HT1080 (cell line): Measurements from ENCODE around the gene OSBPL3. TPM values are rescaled to one million over a fixed set of nuclear protein-coding genes. Genes with fewer than 3 reads are reported as not detected.
"Not testable (repeated sequence)": the region's sequence is repeated elsewhere in the genome, so short reads cannot be mapped to it uniquely, and the experiment has no call there.

Experiments used
- DNase-seq: peaks from one replicate; pipeline ENCODE4 v3.0.0-alpha.2; 2015; ENCODE audit warnings: low read depth
- total RNA-seq: library from RNA; depleted of rRNA; stranded (reverse); fragments of >200 nt; shearing (Covaris generic); gene quantifications from 2 replicates; pipeline ENCODE4 v1.2.3, GENCODE V29; 2014

OSBPL3 gene
- total RNA-seq, 1 experiment from 2014 or later = 30.7 TPM

GRCh38 chr7:24922099-24922773, 57.7 kb downstream of the OSBPL3 start:
- no peak for DNase-seq

DNA sequence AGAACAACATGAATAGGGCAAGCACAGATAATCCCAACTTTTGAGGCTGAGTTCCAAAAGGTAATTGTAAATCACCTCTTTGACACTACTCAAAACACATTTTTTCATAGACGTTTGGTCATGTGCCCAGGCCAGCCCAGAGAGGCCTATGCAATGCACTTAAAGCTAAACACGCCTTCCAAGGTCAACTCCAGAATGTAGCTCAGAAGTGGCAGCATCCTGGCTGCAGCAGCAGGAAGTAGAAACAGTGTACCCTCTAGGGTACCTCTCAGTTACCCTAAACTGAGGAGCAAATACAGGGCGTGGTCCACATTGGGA, 58.7 kb downstream of the OSBPL3 start:
- no peak for DNase-seq

GRCh38 chr7:24920451-24921361, 59.3 kb downstream of the OSBPL3 start:
- DNase-seq = no peak

DNA sequence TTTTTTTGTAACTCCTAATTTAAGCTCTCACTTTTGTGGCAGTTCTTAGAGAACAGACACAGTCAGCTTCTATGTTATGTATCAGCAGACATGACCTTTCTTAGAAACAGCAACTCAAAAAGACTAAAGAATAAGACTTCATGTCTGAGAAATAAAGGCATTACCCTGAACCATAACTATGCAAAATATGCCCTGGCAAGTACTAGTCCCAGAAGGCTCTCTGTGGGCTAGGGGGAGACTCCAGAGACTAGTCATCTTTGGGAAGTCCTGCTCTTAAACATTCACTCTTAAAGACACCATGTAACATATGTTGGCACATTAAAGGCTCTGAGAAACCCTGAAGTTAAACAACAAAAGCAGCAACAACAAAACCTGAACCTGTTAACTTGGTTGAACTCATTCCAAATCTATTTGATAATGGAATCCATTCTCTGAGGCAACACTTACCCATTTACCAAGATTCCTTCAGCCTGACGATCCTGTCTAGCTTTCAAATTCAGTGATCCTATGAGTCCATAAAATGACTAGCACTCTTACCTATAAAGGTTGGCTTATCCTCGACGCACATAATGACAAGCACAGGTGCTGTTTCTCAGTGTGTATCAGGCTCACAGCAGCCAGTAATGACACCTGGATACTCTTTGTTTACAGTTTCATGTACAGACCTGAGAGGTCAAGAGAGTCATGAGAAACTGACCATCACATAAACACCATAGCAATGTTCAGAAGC, 62.3 kb downstream of the OSBPL3 start:
- DNase-seq = no peak

DNA sequence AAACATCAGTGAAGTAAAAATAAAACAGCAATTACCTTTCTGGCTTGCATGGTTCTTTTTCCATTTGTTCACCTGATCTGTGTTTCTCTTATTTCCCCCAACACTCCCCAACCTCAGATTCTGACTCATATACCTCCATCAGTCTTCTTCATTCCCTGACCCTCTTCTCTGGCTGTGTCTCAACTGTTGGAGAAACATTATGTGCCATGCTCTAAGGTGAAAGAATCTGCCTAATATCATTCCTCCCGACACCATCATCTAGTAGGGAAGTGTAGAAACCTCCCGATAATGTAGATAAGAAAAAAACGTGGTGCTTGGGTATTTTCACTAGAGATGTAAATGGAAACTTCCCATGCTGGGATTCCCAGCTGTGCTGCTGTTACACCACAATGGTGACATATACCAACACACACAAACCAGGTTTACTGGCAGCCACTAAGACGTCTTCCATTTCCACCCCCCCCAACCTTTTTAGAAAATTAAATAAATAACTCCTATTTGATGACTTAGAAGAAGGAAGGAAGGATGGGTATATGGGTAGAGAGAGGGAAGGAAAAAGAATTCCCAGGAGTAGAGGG, 63.4 kb downstream of the OSBPL3 start:
- no peak for DNase-seq

DNA sequence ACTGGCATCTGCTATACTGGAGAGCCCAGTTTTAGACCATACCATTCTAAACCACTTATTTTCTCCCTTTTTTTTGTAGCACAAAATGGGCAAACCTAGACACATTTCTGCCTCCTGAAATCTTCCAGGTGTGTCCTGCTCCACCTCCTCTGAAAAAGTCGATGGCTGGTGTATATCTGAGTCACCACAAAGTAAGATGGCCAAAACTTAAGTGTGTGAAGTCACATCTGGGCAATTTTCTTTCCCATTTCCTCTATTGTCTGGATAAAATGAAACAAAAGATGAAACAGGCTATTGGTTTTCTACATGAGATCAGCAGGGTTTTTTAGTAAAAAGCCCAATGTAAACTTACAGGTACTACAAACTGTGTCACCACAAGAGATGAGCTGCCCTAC, 65.5 kb downstream of the OSBPL3 start:
- DNase-seq = no peak

- no peak for DNase-seq
Observed at GRCh38 chr7:24913801-24914464, 66.0 kb downstream of the OSBPL3 start.

DNA sequence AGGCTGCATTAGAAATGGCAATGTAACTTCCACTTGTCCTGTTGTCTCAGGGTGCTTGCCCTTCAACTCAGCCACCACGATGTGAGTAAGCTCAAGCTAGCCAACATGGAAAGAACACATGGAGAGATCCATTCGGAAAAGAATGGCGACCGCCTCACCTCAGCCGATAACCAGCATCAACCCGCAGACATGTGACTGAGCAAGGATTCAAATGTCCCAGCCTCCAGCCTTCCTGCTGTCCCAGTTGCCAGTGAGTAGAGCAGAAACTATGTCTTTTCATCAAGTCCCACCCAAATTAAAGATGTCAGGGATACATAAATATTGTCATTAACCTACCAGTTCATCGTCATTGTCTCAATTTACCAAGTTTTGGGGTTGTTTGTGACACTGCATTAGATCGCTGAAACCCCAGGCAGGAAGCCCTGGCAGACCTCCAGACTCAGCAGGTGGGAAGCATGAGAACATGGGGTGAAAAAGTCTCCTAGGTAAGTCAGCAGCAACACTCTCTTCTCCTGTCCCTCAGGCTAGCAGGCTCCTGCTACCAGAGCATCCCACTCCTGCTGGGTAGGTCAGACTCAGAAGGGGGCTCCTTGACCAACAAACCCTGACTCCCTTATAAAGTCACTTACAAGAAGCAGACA, 67.0 kb downstream of the OSBPL3 start:
- DNase-seq = no peak

- no peak for DNase-seq
Observed at GRCh38 chr7:24912424-24912823, 67.6 kb downstream of the OSBPL3 start.

GRCh38 chr7:24911213-24911603, 68.8 kb downstream of the OSBPL3 start:
- no peak for DNase-seq

DNA sequence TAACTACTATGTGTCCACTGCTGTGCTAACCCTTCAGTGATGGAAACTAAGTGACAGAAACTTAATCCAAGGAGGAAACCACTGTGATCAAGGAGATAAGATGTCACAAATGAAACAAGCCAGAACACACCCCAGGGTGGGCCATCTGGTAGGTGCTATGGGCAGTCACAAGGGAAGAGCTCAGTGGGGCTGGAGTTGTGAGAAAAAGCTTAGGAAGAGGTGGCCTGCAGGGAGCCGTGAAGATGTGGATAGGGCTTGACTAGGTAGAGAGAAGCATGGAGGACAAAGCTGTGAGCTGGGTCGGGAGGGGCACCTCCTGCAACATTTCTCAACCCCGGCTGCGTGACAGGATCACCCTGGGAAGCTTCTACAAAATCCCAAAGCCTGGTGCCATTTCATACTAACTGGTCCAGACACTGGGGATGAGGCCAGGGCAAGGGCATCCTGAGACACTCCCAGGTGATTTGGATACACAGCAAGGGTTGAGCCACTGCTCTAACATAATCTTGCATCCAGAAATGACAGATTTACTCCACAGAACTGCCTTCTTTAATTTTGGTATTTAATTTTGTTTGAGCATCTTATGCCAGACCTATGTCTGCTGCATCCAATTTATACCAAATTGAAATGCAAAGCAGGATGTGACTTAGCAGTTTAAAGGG, 69.3 kb downstream of the OSBPL3 start:
- DNase-seq = no peak

DNA sequence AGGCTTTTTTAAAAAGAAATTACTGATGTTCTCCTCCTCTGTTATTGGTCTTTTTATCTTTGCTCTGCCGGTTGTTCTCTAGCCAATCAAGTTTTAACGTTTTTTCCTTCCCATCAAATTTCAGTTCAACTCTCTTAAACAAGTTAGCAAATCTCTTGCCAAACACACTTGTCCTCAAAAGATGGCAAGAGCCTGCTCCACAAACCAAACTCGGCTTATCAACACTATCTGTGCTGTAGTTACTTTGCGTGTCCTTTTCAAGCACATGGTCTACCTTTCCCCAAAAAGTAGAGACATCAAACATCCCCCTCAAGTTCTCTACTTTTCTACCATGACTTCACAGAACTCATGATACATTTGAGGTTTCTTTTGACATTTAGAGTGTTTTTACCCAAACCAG, 71.3 kb downstream of the OSBPL3 start:
- no peak for DNase-seq

DNA sequence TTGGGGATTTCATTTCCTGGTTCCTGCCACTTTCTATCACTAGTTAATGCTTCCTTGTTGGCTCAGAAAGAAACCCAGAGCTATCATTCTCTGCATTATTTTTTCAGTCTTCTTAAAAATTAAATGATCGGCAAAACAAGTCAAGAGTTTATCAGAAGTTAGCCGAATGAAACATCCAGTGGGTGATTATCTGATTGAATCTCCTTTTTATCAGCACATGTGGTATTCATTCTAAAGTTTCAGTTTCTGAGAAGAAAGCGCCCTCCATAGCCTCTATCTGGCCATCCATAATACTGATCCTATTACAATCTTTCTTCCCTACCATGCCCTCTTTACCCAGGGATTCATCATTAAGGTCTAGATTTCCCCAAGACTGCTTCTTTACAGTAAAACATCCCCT, 71.8 kb downstream of the OSBPL3 start:
- DNase-seq = no peak

DNA sequence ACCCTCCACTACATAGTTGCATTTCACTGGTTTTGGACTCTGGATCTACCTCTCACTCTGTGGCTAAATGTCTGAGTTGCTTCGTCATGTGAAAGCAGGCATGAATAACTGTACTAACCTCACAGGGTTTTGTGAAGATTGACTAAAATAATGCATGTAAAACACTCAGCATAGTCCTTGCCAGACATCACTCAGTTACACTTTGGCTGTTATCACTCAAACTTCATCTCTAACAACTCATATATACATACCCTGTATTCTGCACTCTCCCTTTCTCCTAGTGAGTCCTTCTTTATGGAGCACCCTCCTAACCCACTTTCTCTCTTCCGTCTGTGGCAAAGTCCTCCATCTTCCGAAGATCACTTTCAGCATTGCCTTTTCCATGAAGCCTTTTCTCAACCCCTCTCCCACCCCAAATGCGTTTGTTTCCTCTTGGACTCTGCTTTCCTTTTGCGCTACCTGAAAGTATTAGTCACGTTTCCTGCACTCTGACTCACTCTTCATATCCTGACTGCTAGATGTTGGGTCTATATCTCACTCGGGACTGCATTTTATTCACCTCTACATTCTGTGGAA, 72.6 kb downstream of the OSBPL3 start:
- peak; percentile 94 for DNase-seq

DNA sequence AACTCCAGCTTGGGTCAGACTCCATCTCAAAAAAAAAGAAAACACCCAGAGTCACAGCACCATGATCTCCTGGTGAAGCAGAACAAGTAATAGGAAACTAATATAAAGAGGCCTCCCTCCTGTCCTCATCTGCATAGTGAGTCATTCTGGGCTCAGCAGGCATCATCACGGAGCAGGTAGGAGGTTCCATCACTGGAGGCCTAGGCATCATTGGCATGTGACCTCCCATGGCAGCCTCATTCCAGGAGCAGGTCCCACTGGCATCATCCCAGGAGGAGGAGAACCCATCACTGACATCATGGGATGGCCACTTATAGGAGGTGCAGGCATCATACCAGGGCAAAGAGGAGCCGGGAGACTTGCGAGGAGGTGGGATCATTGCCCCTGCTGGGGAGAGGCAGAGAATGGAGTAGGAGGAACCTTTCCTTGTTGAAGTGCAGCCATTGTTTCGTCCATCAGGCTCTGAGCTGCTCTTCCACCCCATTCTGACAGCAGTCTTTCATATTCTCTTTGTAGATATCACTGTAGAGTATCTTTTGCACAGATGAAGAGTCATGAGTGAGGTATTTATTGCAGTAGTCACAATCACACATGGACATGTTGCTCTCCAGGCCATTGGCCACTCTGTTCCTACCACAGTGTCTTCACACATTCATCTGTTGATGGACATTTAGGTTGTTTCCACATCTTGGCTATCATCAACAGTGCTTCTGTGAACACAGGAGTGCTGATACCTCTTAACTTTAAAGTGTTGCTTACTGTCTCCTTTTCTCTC, 73.8 kb downstream of the OSBPL3 start:
- peak; percentile 83 for DNase-seq

GRCh38 chr7:24903992-24904391, 76.0 kb downstream of the OSBPL3 start:
- DNase-seq = not testable (repeated sequence)

GRCh38 chr7:24903559-24903958, 76.4 kb downstream of the OSBPL3 start:
- DNase-seq = no peak

GRCh38 chr7:24902931-24903330, 77.0 kb downstream of the OSBPL3 start:
- DNase-seq = no peak

GRCh38 chr7:24902276-24902675, 77.7 kb downstream of the OSBPL3 start:
- no peak for DNase-seq
